Measurements from ENCODE around the gene GRB14. TPM values are rescaled to one million over a fixed set of nuclear protein-coding genes. Genes with fewer than 3 reads are reported as not detected.

Gene GRB14
- total RNA-seq, 2 donors from 2014 or later = 0.14 to 29.9 TPM

GRCh38 chr2:164530464-164530863 lies 90.8 kb downstream of the GRB14 start:
- DNase-seq (ENCODE audit: low spot score) = no peak
- Histone ChIP-seq H3K9me3 (no peaks in the 10 kb centered on the region), H3K4me1 (replicated peaks) (no peaks in the 10 kb centered on the region), H3K36me3 (no peaks in the 10 kb centered on the region), H3K27me3 (replicated peaks; ENCODE audit: insufficient read depth) (no peaks in the 10 kb centered on the region), H3K4me3 (no peak overlapping the region), H3K27ac (no peak overlapping the region)
- no peak for TF ChIP-seq POLR2AphosphoS5 (IDR thresholded peaks at IDR 0.05)
- TF ChIP-seq POLR2A (IDR thresholded peaks at IDR 0.05) = no peak
- no peak for TF ChIP-seq CTCF (IDR thresholded peaks at IDR 0.05)
- 100% methylated on average over 1 of the region's 1 CpG for WGBS
- intact Hi-C loops (cut with DNase I) = no loop called here

- TF ChIP-seq CTCF (IDR thresholded peaks at IDR 0.05) (no peak), POLR2A (IDR thresholded peaks at IDR 0.05) (no peak), POLR2AphosphoS5 (IDR thresholded peaks at IDR 0.05) (no peak)
- H3K4me1 ChIP-seq (replicated peaks) = no peaks in the 10 kb centered on the region
- no peaks in the 10 kb centered on the region for H3K27me3 ChIP-seq (replicated peaks; ENCODE audit: insufficient read depth)
- no peaks in the 10 kb centered on the region for H3K9me3 ChIP-seq
- no peak for DNase-seq (ENCODE audit: low spot score)
- no peak overlapping the region for H3K27ac ChIP-seq
- WGBS = 84% methylated on average over 1 of the region's 1 CpG
- intact Hi-C loops (cut with DNase I) = no loop called here
- H3K36me3 ChIP-seq = no peaks in the 10 kb centered on the region
- H3K4me3 ChIP-seq = no peak overlapping the region
Measured at GRCh38 chr2:164523726-164524125, 97.6 kb downstream of the GRB14 start.

- Histone ChIP-seq H3K27me3 (replicated peaks; ENCODE audit: insufficient read depth) (no peaks in the 10 kb centered on the region), H3K4me3 (no peak overlapping the region), H3K4me1 (replicated peaks) (no peaks in the 10 kb centered on the region), H3K9me3 (no peaks in the 10 kb centered on the region), H3K27ac (no peak overlapping the region), H3K36me3 (no peaks in the 10 kb centered on the region)
- no peak for DNase-seq (ENCODE audit: low spot score)
- WGBS = 66% methylated on average over 3 of the region's 3 CpGs
- intact Hi-C loops (cut with DNase I) = no loop called here
- TF ChIP-seq POLR2A (IDR thresholded peaks at IDR 0.05) (no peak), CTCF (IDR thresholded peaks at IDR 0.05) (no peak), POLR2AphosphoS5 (IDR thresholded peaks at IDR 0.05) (no peak)
Measured at GRCh38 chr2:164523009-164523408, 98.3 kb downstream of the GRB14 start.

- intact Hi-C loops (cut with DNase I) = no loop called here
- 76% methylated on average over 3 of the region's 3 CpGs for WGBS
Measured at GRCh38 chr2:164522561-164522981, 98.7 kb downstream of the GRB14 start.

More at GRCh38 chr2:164522561-164522981, 98.7 kb downstream of the GRB14 start:
- no peak for TF ChIP-seq POLR2A (IDR thresholded peaks at IDR 0.05)
- no peak for TF ChIP-seq POLR2AphosphoS5 (IDR thresholded peaks at IDR 0.05)
- TF ChIP-seq CTCF (IDR thresholded peaks at IDR 0.05) = no peak
- no peaks in the 10 kb centered on the region for H3K27me3 ChIP-seq (replicated peaks; ENCODE audit: insufficient read depth)
- no peaks in the 10 kb centered on the region for H3K36me3 ChIP-seq
- no peaks in the 10 kb centered on the region for H3K9me3 ChIP-seq
- no peak for DNase-seq (ENCODE audit: low spot score)
- no peaks in the 10 kb centered on the region for H3K4me1 ChIP-seq (replicated peaks)
- no peak overlapping the region for H3K4me3 ChIP-seq
- no peak overlapping the region for H3K27ac ChIP-seq

Measured in prostate gland (tissue), 2 donors.